Ovary (tissue), 9 donors: ENCODE data around the gene DGUOK. TPM values are rescaled to one million over a fixed set of nuclear protein-coding genes. Genes with fewer than 3 reads are reported as not detected.

ENCODE experiments used
- DNase-seq, 5 donors: peaks; one replicate each; pipeline ENCODE4 v3.0.0-alpha.2; 2019 to 2020
- H3K27ac ChIP-seq, 2 donors: fragments of 200-600 bp; one replicate each; pipeline versions ENCODE4 v1.5.1 to v1.8.0; 2019 to 2022
- H3K27me3 ChIP-seq: fragments of 200-600 bp; one replicate; pipeline ENCODE4 v1.8.0; 2022
- H3K36me3 ChIP-seq: fragments of 200-600 bp; sonication (generic); one replicate; pipeline ENCODE4 v1.5.1; 2019
- H3K4me1 ChIP-seq: one replicate; pipeline ENCODE4 v1.8.1; 2013; ENCODE audit warnings: mild to moderate bottlenecking, moderate library complexity; ENCODE audit not compliant: insufficient read depth
- H3K4me3 ChIP-seq: fragments of 200-600 bp; sonication (generic); one replicate; pipeline ENCODE4 v1.5.1; 2017
- H3K9me3 ChIP-seq, 2 donors: fragments of 200-600 bp in 1 of 2; sonication (generic) in 1 of 2; one replicate each; pipeline versions ENCODE4 v1.5.1 to v1.8.1; 2013 to 2019; ENCODE audit warnings: mild to moderate bottlenecking in 1 of 2, moderate library complexity in 1 of 2
- CTCF ChIP-seq, 3 donors: fragments of 450-650 bp in 2 of 3; fragments of 200-600 bp in 1 of 3; IDR thresholded peaks; one replicate each; pipeline versions ENCODE4 v1.5.1 to v1.8.0; 2016 to 2022; ENCODE audit warnings: antibody characterized with exemption in 3 of 3, mild to moderate bottlenecking in 1 of 3
- EP300 ChIP-seq: sonication (generic); formaldehyde crosslinking; IDR thresholded peaks from one replicate; pipeline ENCODE4 v1.6.1; 2017; ENCODE audit warnings: antibody characterized with exemption
- POLR2A ChIP-seq: fragments of 450-650 bp; IDR thresholded peaks from one replicate; pipeline ENCODE4 v1.6.1; 2017; ENCODE audit warnings: antibody characterized with exemption, mild to moderate bottlenecking, moderate library complexity
- WGBS, 3 donors: extraction: QIAGEN DNeasy Blood & Tissue Kit in 1 of 3; methylation state at CpG; one replicate each; pipeline versions ENCODE4 v1.1.5 to v1.1.7; 2013 to 2017; 5-methylcytosine and 5-hydroxymethylcytosine counted together
- intact Hi-C, 4 donors: fragments of 100-400 bp; cut with DNase I; formaldehyde crosslinking; loops; one replicate each; pipeline versions ENCODE4 v1.11.0 to v1.15.1; 2022 to 2023
- polyA plus RNA-seq, 2 donors: library from polyadenylated mRNA; stranded (reverse); fragments of 200-250 nt in 1 of 2; fragments of 350-450 nt in 1 of 2; fragmentation: Illumina TruSeq in 1 of 2; extraction: RNeasy Lipid Tissue Mini Kit (QIAGEN cat#74804) in 1 of 2; gene quantifications; one replicate each; pipeline ENCODE4 v1.2.3, GENCODE V29; 2013 to 2014
- total RNA-seq, 7 donors: library from RNA; depleted of rRNA in 2 of 7; stranded (reverse); fragments of >200 nt in 2 of 7; fragmentation: NEBNext Ultra II Directional in 3 of 7; extraction: Animal tissue kit (Norgen Biotek cat#: 25700) in 3 of 7; gene quantifications; one replicate each; pipeline versions ENCODE4 v1.1.0 to v1.2.4, GENCODE V29; 2016 to 2023
- donor health status: DM: no; HTN: no; CAD: no; lungs with moderate emphysema.
- donor health status: DM: no; HTN: no; CAD: no.
- donor health status: Bipolar disorder and iron deficiency.
- donor health status: DM: yes; HTN: yes; CAD: no.
- donor health status: DM: no; HTN: no; CAD: no.
- donor health status: DM: yes; HTN: yes; CAD: no.

The DGUOK gene
- total and polyA plus RNA-seq, 9 donors, result 45.8 to 84.1 (median 57.4) TPM

GRCh38 chr2:73904952-73905351, 21.7 kb upstream of the DGUOK start:
- Histone ChIP-seq H3K4me1 (no peaks in the 10 kb centered on the region), H3K9me3 (no peaks in the 10 kb centered on the region), H3K36me3 (no peaks in the 10 kb centered on the region), H3K27ac (no peak overlapping the region), H3K27me3 (no peaks in the 10 kb centered on the region), H3K4me3 (no peak overlapping the region)
- DNase-seq, result no peak
- no peak for TF ChIP-seq CTCF (IDR thresholded peaks at IDR 0.05)
- TF ChIP-seq POLR2A, result no peak
- TF ChIP-seq EP300, result no peak
- 86 to 89% (median 87%) methylated on average over 1 of the region's 1 CpG for WGBS, 3 donors
- intact Hi-C loops, result no loop called here

- no peaks in the 10 kb centered on the region for H3K4me1 ChIP-seq
Measured at GRCh38 chr2:73906847-73907505, 19.7 kb upstream of the DGUOK start.

GRCh38 chr2:73907840-73908452, 18.7 kb upstream of the DGUOK start:
- H3K4me1 ChIP-seq, result no peaks in the 10 kb centered on the region
- no peak overlapping the region for H3K4me3 ChIP-seq
- H3K9me3 ChIP-seq, result no peaks in the 10 kb centered on the region
- TF ChIP-seq CTCF (IDR thresholded peaks at IDR 0.05) (no peak), POLR2A (no peak), EP300 (no peak)
- DNase-seq, result no peak
- no peaks in the 10 kb centered on the region for H3K27me3 ChIP-seq
- H3K36me3 ChIP-seq, result no peaks in the 10 kb centered on the region
- no peak overlapping the region for H3K27ac ChIP-seq
- WGBS, 3 donors, result 61 to 66% (median 63%) methylated on average over 5 of the region's 5 CpGs
- intact Hi-C loops, result no loop called here

More at GRCh38 chr2:73906847-73907505, 19.7 kb upstream of the DGUOK start:
- Histone ChIP-seq H3K36me3 (no peaks in the 10 kb centered on the region), H3K27me3 (no peaks in the 10 kb centered on the region), H3K4me3 (no peak overlapping the region), H3K9me3 (no peaks in the 10 kb centered on the region), H3K27ac (no peak overlapping the region)
- no peak for DNase-seq
- intact Hi-C loops, result no loop called here
- WGBS, 3 donors, result 73 to 80% (median 74%) methylated on average over 5 of the region's 5 CpGs
- TF ChIP-seq EP300 (no peak), CTCF (IDR thresholded peaks at IDR 0.05) (no peak), POLR2A (no peak)

DNA sequence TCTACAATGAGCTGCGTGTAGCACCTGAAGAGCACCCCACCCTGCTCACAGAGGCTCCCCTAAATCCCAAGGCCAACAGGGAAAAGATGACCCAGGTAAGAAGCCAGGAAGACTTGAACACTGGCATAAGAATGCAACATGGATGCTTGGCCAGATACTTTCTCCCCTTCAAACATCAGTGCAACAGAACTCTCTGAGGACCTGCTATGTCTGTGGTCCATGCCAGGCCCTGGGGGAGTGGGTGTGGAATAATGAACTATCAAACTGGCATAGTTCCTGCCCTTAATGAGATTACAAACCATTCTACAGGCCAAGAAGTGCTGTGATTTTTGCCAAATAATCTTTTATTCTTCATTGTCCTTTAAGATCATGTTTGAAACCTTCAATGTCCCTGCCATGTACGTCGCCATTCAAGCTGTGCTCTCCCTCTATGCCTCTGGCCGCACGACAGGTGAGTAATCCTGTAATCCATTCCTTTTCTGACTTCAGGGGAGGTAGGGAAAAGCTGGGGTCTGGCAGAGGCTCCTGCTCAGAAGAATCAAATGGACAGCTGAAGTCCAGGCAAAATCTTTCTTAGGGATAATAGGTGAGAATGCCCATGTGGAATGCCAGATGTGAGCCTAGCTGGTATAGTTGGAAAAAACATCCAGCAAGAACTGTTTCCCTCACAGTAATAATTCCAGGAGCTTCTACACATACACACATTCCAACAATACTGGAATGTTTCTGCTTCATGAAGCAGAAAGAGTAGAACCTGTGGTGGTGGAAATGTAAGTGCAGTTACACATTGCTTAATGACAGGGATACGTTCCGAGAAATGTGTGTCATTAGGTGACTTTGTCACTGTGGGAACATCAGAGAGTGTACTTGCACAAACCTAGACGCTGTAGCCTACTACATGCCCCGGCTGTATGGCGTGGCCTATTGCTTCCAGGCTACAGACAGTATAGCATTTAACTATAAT, 17.7 kb upstream of the DGUOK start:
- Histone ChIP-seq H3K4me3 (no peak overlapping the region), H3K9me3 (no peaks in the 10 kb centered on the region), H3K4me1 (no peaks in the 10 kb centered on the region), H3K27ac (no peak overlapping the region), H3K27me3 (no peaks in the 10 kb centered on the region), H3K36me3 (no peaks in the 10 kb centered on the region)
- intact Hi-C loops, result no loop called here
- no peak for DNase-seq
- WGBS, 3 donors, result 82 to 87% (median 87%) methylated on average over 10 of the region's 10 CpGs
- TF ChIP-seq POLR2A (no peak), CTCF (IDR thresholded peaks at IDR 0.05) (no peak), EP300 (no peak)
